ENCODE data around the gene TLL2.

TLL2 gene

DNA sequence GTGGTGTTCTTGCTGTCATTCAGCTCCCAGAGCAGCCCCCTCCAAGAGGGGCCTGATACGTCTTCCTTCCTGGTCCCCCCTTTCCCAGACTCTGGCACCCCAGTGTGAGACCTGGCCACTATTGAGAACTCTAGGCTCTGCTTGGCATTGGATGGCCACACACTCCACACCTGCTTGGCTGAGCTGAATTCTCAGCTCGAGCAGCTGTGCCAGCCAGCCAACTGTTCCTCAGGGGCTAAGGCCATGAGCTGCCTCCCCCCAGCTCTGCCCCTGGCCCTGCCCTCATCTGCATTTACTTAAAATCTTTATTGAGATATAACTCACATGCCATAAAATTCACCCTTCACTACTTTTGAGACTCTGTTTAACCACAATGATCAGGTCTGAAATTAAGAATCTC, 6.7 kb downstream of the TLL2 start:
- no peak overlapping the region for H3K4me3 ChIP-seq (ENCODE audit: low read length)
- TF ChIP-seq, protein P1, sequence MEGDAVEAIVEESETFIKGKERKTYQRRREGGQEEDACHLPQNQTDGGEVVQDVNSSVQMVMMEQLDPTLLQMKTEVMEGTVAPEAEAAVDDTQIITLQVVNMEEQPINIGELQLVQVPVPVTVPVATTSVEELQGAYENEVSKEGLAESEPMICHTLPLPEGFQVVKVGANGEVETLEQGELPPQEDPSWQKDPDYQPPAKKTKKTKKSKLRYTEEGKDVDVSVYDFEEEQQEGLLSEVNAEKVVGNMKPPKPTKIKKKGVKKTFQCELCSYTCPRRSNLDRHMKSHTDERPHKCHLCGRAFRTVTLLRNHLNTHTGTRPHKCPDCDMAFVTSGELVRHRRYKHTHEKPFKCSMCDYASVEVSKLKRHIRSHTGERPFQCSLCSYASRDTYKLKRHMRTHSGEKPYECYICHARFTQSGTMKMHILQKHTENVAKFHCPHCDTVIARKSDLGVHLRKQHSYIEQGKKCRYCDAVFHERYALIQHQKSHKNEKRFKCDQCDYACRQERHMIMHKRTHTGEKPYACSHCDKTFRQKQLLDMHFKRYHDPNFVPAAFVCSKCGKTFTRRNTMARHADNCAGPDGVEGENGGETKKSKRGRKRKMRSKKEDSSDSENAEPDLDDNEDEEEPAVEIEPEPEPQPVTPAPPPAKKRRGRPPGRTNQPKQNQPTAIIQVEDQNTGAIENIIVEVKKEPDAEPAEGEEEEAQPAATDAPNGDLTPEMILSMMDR (IDR thresholded peaks at IDR 0.05; ENCODE audit: insufficient read depth, low read depth, low read length, missing control alignments), result no peak
- no peak for DNase-seq (ENCODE audit: low read depth)

DNA sequence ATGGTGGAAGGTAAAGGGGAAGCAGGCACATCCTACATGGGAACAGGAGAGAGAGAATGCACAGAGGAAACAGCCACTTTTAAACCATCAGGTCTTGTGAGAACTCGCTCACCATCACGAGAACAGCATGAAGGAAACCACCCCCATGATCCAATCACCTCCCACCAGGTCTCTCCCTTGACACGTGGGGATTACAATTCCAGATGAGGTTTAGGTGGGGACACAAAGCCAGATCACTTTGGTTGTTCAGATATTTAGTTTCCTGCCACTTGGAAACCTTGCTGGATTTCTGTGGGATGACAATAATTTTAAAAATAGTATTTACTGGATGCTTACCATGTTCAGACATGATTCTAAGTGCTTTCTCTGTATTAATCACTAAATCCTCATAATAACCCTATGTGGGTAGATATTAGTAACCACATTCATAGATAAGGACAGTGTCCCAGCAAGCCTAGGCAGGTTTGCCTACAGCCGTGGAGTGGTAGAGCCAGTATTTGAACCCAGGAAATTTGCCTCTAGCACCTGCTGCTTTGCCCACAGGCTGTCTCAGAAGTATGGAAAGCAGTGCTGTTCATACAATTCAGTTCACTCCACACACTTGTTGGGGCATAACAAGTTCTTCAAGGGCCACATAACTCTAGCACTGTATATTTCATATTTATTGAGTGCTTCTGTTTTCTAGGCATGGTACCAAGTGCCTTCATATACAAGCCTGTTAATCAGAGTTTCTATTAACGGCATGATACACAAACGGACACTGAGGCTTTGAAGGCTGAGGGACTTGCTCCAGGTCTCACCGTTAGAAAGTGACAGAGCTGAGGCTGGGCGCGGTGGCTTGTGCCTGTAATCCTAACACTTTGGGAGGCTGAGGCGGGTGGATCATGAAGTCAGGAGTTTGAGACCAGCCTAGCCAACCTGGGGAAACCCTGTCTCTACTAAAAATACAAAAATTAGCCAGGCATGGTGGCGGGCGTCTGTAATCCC, 8.3 kb downstream of the TLL2 start:
- peak; percentile 97 for DNase-seq (ENCODE audit: low read depth)
- TF ChIP-seq, protein P1 (IDR thresholded peaks at IDR 0.05; ENCODE audit: insufficient read depth, low read depth, low read length, missing control alignments), result no peak
- no peak overlapping the region for H3K4me3 ChIP-seq (ENCODE audit: low read length)

DNA sequence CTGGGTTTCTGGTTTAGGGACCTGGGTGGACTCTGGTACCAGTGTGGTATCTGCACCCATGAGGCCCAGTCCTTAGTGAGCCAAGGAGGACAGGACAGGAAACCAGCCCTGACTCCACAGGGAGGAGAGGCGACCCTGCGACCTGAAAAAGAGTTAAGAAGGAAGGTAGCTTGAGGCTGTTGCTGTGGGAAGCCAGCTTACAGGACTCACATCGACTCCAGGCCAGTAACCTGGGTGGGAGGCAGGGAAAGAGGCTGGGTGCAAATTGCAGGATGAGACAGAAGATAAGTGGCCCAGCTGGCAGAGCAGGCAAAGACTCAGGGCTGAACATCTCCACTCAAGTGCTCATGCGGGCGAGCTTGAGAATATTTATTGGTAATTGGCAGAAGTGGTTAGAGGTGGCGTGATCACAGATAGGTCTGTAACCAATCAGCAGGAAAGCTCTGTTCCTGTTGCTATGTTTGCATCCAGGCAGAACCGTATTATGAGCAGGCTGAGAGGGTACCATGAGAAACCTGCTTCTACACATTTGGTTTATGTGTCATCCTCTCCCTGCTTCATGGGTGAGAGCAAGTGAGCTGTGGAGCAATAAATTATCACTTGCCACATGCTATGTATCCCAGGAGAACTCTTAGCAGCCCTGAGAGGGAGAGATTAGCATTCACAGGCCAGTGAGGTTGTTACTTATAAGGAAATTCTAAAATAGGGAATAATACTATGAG, 11.0 kb downstream of the TLL2 start:
- DNase-seq (ENCODE audit: low read depth), result peak; percentile 82
- H3K4me3 ChIP-seq (ENCODE audit: low read length), result no peak overlapping the region
- TF ChIP-seq, protein P1 (IDR thresholded peaks at IDR 0.05; ENCODE audit: insufficient read depth, low read depth, low read length, missing control alignments), result no peak

DNA sequence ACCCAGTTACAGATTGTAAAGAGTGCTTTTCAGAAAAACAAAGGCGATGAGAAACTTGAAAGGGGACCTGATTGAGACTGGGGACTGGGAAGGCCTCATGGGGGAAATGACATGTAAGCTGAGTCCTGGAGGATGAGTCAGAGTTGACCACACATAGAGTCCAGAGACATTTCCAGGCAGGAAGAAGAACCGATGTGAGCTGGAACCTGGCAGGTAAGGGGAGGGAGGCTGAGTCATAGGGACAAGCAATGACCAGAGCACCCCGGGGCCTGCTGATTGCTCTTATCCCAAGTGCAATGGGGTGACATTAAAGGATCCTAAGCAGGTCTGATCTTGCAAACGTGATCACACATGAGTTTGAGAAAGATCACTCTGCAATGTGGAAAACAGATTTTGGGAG, 11.7 kb downstream of the TLL2 start:
- no peak overlapping the region for H3K4me3 ChIP-seq (ENCODE audit: low read length)
- TF ChIP-seq, protein P1 (IDR thresholded peaks at IDR 0.05; ENCODE audit: insufficient read depth, low read depth, low read length, missing control alignments), result no peak
- peak; percentile 96 for DNase-seq (ENCODE audit: low read depth)

DNA sequence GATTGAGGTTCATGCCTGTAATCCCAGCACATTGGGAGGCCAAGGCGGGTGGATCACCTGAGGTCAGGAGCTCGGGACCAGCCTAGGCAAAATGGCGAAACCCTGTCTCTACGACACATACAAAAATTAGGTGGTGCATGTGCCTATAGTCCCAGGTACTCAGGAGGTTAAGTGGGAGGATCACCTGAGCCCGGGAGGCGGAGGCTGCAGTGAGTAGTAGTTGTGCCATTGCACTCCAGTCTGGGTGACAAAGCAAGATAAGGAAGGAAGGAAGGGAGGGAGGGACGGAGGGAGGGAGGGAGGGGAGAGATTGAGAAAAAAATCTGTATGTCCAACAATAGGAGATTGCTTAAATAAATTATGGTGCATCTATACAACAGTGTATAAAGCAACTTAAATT, 13.2 kb downstream of the TLL2 start:
- TF ChIP-seq, protein P1 (IDR thresholded peaks at IDR 0.05; ENCODE audit: insufficient read depth, low read depth, low read length, missing control alignments), result no peak
- H3K4me3 ChIP-seq (ENCODE audit: low read length), result no peak overlapping the region
- no peak for DNase-seq (ENCODE audit: low read depth)

DNA sequence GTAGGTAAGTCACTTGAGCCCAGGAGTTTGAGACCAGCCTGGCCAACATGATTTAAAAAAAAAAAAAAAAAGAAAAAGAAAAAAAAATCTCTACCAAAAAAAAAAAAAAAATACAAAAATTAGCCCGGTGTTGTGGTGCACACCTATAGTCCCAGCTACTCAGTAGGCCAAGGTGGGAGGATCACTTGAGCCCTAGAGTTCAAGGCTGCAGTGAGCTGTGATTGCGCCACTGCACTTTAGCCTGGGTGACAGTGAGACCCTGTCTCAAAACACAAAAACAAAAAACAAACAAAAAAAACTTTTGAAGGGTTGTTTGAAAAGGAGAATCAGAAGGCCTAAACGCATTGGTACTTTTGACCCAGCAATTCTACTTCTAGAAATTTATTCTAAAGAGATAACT, 13.7 kb downstream of the TLL2 start:
- TF ChIP-seq, protein P1 (IDR thresholded peaks at IDR 0.05; ENCODE audit: insufficient read depth, low read depth, low read length, missing control alignments), result no peak
- DNase-seq (ENCODE audit: low read depth), result no peak
- no peak overlapping the region for H3K4me3 ChIP-seq (ENCODE audit: low read length)

All from epithelial cell of esophagus (primary cell).